Stomach (tissue), 9 donors: ENCODE data around the gene URAD. TPM values are rescaled to one million over a fixed set of nuclear protein-coding genes. Genes with fewer than 3 reads are reported as not detected.

Source experiments
- DNase-seq, 2 donors: peaks; one replicate each; pipeline versions ENCODE4 v3.0.0 to v3.0.0-alpha.2; 2013 to 2019
- H3K27ac ChIP-seq, 5 donors: fragments of 200-600 bp in 4 of 5; sonication (generic) in 4 of 5; one replicate each; pipeline ENCODE4 v1.5.1; 2013 to 2019; ENCODE audit warnings: mild to moderate bottlenecking in 1 of 5, moderate library complexity in 1 of 5
- H3K27me3 ChIP-seq, 3 donors: fragments of 200-600 bp; sonication (generic); one replicate each; pipeline ENCODE4 v1.5.1; 2017 to 2019; ENCODE audit warnings: mixed run types in 1 of 3
- H3K36me3 ChIP-seq, 4 donors: fragments of 200-600 bp; sonication (generic); 1 replicate in 3 of 4; 2 replicates in 1 of 4; pipeline ENCODE4 v1.5.1; 2016 to 2019
- H3K4me1 ChIP-seq, 4 donors: fragments of 200-600 bp; sonication (generic); one replicate each; pipeline ENCODE4 v1.5.1; 2016 to 2019
- H3K4me3 ChIP-seq, 4 donors: fragments of 200-600 bp; sonication (generic) in 3 of 4; one replicate each; pipeline ENCODE4 v1.5.1; 2016 to 2019; ENCODE audit warnings: mild to moderate bottlenecking in 1 of 4
- H3K9me3 ChIP-seq, 4 donors: fragments of 200-600 bp; sonication (generic); one replicate each; pipeline ENCODE4 v1.5.1; 2016 to 2019
- EP300 ChIP-seq: sonication (generic); formaldehyde crosslinking; IDR thresholded peaks from one replicate; pipeline ENCODE4 v1.6.1; 2017; ENCODE audit warnings: antibody characterized with exemption
- POLR2A ChIP-seq, 4 donors: fragments of 450-650 bp; IDR thresholded peaks; one replicate each; pipeline ENCODE4 v1.6.1; 2016; ENCODE audit warnings: antibody characterized with exemption in 4 of 4, control low read depth in 2 of 4, mild to moderate bottlenecking in 1 of 4, moderate library complexity in 1 of 4
- POLR2AphosphoS5 ChIP-seq, 3 donors: sonication (generic); formaldehyde crosslinking; IDR thresholded peaks; one replicate each; pipeline ENCODE4 v1.6.1; 2016; ENCODE audit warnings: antibody characterized with exemption in 3 of 3
- WGBS, 5 donors: extraction: QIAGEN DNeasy Blood & Tissue Kit in 3 of 5; methylation state at CpG; one replicate each; pipeline versions ENCODE4 v1.1.5 to v1.1.7; 2013 to 2018; 5-methylcytosine and 5-hydroxymethylcytosine counted together
- intact Hi-C: fragments of 100-400 bp; cut with DNase I; formaldehyde crosslinking; loops from one replicate; pipeline ENCODE4 v1.15.1; 2023; ENCODE audit warnings: low total_unique reads
- polyA plus RNA-seq, 3 donors: library from polyadenylated mRNA; stranded (reverse); fragments of 200-250 nt; gene quantifications; one replicate each; pipeline ENCODE4 v1.2.3, GENCODE V29; 2013
- total RNA-seq, 5 donors: library from RNA; depleted of rRNA; stranded (reverse); fragments of >200 nt; gene quantifications; one replicate each; pipeline versions ENCODE4 v1.1.0 to v1.2.3, GENCODE V29; 2014 to 2016
- TF ChIP-seq, protein P1 (sequence below), 7 experiments: fragments of 450-650 bp in 4 of 7; fragments of 200-600 bp in 3 of 7; sonication (generic) in 3 of 7; IDR thresholded peaks; one replicate each; pipeline ENCODE4 v1.5.1; 2016 to 2019; ENCODE audit warnings: antibody characterized with exemption in 7 of 7, control low read depth in 2 of 7, mild to moderate bottlenecking in 1 of 7
- donor health status: healthy with polysubstance abuse.
- donor health status: Bipolar disorder and iron deficiency.
- donor health status: healthy.

URAD gene
- total and polyA plus RNA-seq, 8 donors, result 0.13 to 165 (median 1.1) TPM; not detected in 5

GRCh38 chr13:28031896-28032288 lies 43.4 kb upstream of the URAD start:
- Histone ChIP-seq H3K4me3 (no peak overlapping the region), H3K4me1 (no peaks in the 10 kb centered on the region), H3K36me3 (no peaks in the 10 kb centered on the region), H3K27ac (no peak overlapping the region), H3K27me3 (peaks cover 0 to 10% (median 0%) of the 10 kb centered on the region in 3 donors), H3K9me3 (no peaks in the 10 kb centered on the region)
- WGBS, 5 donors, result 68 to 84% (median 77%) methylated on average over 5 of the region's 5 CpGs
- no peak for DNase-seq
- no peak for TF ChIP-seq POLR2A (IDR thresholded peaks at IDR 0.05)
- TF ChIP-seq POLR2AphosphoS5 (IDR thresholded peaks at IDR 0.05), result no peak
- TF ChIP-seq, protein P1, sequence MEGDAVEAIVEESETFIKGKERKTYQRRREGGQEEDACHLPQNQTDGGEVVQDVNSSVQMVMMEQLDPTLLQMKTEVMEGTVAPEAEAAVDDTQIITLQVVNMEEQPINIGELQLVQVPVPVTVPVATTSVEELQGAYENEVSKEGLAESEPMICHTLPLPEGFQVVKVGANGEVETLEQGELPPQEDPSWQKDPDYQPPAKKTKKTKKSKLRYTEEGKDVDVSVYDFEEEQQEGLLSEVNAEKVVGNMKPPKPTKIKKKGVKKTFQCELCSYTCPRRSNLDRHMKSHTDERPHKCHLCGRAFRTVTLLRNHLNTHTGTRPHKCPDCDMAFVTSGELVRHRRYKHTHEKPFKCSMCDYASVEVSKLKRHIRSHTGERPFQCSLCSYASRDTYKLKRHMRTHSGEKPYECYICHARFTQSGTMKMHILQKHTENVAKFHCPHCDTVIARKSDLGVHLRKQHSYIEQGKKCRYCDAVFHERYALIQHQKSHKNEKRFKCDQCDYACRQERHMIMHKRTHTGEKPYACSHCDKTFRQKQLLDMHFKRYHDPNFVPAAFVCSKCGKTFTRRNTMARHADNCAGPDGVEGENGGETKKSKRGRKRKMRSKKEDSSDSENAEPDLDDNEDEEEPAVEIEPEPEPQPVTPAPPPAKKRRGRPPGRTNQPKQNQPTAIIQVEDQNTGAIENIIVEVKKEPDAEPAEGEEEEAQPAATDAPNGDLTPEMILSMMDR (IDR thresholded peaks at IDR 0.05), result no peak
- no peak for TF ChIP-seq EP300
- intact Hi-C loops, result no loop called here

DNA sequence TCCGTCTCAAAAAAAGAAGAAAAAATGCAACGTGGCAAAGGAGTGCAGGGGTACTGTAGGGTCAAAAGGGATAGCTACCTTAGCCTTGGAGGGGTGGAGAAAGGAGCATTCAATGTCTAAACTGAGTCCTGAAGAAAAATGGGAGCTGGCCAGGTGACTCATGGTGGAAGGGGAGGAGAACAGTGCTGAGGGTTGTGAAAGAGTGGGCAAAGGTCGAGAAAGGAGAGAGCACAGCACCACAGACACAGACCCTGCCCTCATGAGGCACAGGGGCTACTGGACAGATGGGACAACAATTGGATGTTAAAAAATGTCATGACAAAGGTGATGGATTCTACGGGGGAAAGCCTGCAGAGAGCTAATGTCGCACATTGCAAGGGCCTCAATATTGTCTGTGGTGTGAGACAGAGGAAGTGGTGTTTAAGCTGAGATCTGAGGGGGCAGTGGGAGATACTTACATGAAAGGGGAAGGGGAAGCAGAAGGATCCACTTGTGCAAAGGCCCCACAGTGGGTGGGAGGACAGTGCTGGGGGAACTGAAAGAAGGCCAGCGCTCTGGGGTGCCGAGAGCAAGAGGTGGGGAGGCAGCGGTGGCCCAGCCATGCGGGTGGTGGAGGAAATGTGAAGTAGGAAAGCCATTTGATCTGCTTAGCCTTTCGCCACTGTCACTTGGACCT lies 42.9 kb upstream of the URAD start:
- WGBS, 5 donors, result 68 to 88% (median 84%) methylated on average over 10 of the region's 10 CpGs
- Histone ChIP-seq H3K36me3 (no peaks in the 10 kb centered on the region), H3K27me3 (peaks cover 0 to 10% (median 0%) of the 10 kb centered on the region in 3 donors), H3K9me3 (no peaks in the 10 kb centered on the region), H3K27ac (no peak overlapping the region), H3K4me1 (no peaks in the 10 kb centered on the region), H3K4me3 (no peak overlapping the region)
- DNase-seq, result peak in 1 of 2 donors; percentile 40
- intact Hi-C loops, result no loop called here
- TF ChIP-seq, protein P1 (IDR thresholded peaks at IDR 0.05), result no peak
- TF ChIP-seq POLR2AphosphoS5 (IDR thresholded peaks at IDR 0.05), result no peak

DNA sequence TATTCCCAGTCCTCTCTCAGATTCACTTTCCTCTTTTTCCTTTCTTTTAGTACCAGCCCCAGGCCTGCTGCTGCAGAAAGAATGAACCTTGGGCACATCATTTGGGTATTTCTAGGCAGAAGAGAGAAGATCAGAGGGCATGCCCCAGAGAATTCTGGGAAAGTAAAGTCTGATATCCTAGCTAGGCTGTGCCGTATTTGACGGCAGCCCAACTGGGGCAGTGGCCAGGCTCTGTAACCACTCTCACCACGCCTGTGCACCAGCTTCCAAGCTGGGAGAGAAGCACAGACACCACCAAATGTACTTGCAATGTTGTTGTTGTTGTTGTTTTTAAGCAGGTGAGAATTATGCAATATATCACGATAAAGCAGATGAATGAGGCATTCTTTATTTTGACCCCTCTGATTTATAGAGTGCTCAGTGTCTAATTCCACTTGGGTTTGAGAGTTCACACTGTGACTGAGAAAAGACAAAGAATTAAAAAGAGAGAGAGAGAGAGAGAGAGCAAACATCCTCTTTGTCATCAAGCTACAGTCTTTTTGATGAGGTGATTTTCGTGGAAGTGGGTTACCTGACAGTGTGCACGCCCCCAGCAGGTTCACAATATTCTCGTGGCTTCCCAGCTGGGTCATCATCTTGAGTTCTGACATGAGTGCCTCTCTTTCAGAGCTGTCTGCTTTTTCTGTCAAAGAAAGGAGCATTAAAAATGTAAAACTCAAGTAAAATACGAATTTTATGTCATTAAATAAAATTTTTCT lies 39.3 kb upstream of the URAD start:
- no peaks in the 10 kb centered on the region for H3K4me1 ChIP-seq
- TF ChIP-seq EP300 (no peak), POLR2A (IDR thresholded peaks at IDR 0.05) (no peak), POLR2AphosphoS5 (IDR thresholded peaks at IDR 0.05) (no peak)
- TF ChIP-seq, protein P1 (IDR thresholded peaks at IDR 0.05), result no peak
- 61 to 68% (median 66%) methylated on average over 8 of the region's 8 CpGs for WGBS, 5 donors
- intact Hi-C loops, result no loop called here
- no peaks in the 10 kb centered on the region for H3K36me3 ChIP-seq
- H3K27ac ChIP-seq, result no peak overlapping the region
- no peaks in the 10 kb centered on the region for H3K9me3 ChIP-seq
- no peak overlapping the region for H3K4me3 ChIP-seq
- peaks cover 0 to 4% (median 0%) of the 10 kb centered on the region in 3 donors for H3K27me3 ChIP-seq
- no peak for DNase-seq

DNA sequence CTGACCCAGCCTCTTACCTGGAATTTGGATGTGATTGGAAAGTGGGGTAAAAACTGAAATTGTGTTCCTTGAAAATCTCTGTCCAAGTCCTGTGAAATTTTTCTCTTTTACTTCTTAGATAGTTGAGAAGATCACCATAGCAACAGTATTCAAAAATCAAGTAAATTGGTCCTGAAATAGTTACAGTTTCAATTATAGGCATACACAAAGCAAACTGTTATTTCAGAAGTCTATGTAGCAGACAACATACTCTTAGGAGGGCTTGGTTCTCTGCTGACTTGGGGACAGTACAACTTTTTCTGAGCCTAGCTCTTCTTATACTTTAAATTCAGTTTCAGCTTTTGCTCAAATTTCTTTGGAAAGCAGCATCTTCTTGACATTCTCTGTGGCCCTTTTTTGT lies 38.6 kb upstream of the URAD start:
- DNase-seq, result no peak
- Histone ChIP-seq H3K27me3 (peaks cover 0 to 4% (median 0%) of the 10 kb centered on the region in 3 donors), H3K36me3 (no peaks in the 10 kb centered on the region), H3K4me3 (no peak overlapping the region), H3K27ac (no peak overlapping the region), H3K9me3 (no peaks in the 10 kb centered on the region), H3K4me1 (no peaks in the 10 kb centered on the region)
- TF ChIP-seq EP300 (no peak), POLR2AphosphoS5 (IDR thresholded peaks at IDR 0.05) (no peak)
- intact Hi-C loops, result no loop called here

GRCh38 chr13:28026508-28026907 lies 38.0 kb upstream of the URAD start:
- Histone ChIP-seq H3K9me3 (no peaks in the 10 kb centered on the region), H3K4me1 (no peaks in the 10 kb centered on the region), H3K4me3 (no peak overlapping the region), H3K27me3 (peaks cover 0 to 4% (median 0%) of the 10 kb centered on the region in 3 donors), H3K36me3 (no peaks in the 10 kb centered on the region), H3K27ac (no peak overlapping the region)
- no peak for DNase-seq
- TF ChIP-seq, protein P1 (IDR thresholded peaks at IDR 0.05), result no peak
- TF ChIP-seq POLR2AphosphoS5 (IDR thresholded peaks at IDR 0.05), result no peak
- no peak for TF ChIP-seq EP300
- no peak for TF ChIP-seq POLR2A (IDR thresholded peaks at IDR 0.05)
- intact Hi-C loops, result no loop called here
- WGBS, 5 donors, result 88 to 94% (median 89%) methylated on average over 9 of the region's 9 CpGs
